GM18909 (cell line): ENCODE measurements around the gene LMAN1L.

ENCODE experiments used
- ATAC-seq: cut with Tn5 transposase; IDR thresholded peaks from one replicate; pipeline ENCODE4 v1.9.1; 2021; ENCODE audit warnings: mild to moderate bottlenecking; ENCODE audit not compliant: unreplicated experiment, poor library complexity

LMAN1L gene

DNA sequence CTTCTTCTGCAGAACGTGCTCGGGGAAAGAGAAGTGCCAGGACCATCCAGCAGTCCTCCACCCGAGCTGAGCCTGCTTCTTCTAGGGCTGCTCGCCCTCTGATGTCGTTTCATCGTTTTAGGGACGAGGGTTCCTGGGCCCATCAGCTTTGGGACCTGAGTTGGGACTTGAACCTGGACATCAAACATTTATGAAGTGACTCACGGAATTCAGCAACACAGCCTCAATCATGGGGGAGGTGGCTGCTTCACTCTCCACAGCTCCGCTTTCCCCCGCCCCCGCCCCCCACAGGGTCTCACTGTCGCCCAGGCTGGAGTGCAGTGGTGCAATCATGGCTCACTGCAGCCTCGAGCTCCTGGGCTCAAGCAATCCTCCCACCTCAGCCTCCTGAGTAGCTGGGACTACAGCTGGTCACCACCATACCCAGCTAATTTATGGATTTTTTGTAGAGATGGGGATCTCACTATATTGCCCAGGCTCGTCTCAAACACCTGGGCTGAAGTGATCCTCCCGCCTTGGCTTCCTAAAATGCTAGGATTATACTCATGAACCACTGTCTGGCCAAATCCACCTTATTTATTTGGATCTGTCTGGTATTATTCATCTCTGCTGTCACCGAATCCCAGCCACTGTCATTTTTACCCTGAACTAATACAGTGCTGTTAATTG lies 61.3 kb downstream of the LMAN1L start:
- no peak for ATAC-seq
